GM23338 (cell line): ENCODE data around the gene ADAMTS17. TPM values are rescaled to one million over a fixed set of nuclear protein-coding genes. Genes with fewer than 3 reads are reported as not detected.

ENCODE experiments used
- ATAC-seq: fragments of 200-7000 bp; cut with Tn5 transposase; 3 replicates; pipeline ENCODE4 v1.9.1; 2020
- DNase-seq: peaks from one replicate; pipeline ENCODE4 v3.0.0-alpha.2; 2015; ENCODE audit warnings: low spot score
- H2AFZ ChIP-seq: fragments of 200-600 bp; sonication (generic); 2 replicates; pipeline ENCODE4 v1.8.0; 2016; ENCODE audit warnings: antibody characterized with exemption, mild to moderate bottlenecking, moderate library complexity
- H3F3A ChIP-seq: fragments of 200-600 bp; sonication (generic); replicated peaks from 2 replicates; pipeline ENCODE4 v1.8.0; 2017; ENCODE audit warnings: antibody characterized with exemption, mixed run types, low read depth
- H3K27ac ChIP-seq: fragments of 200-600 bp; sonication (generic); 2 replicates; pipeline ENCODE4 v1.6.1; 2016; ENCODE audit warnings: low read depth
- H3K27me3 ChIP-seq: fragments of 200-600 bp; sonication (generic); 2 replicates; pipeline ENCODE4 v1.8.0; 2016; ENCODE audit warnings: mild to moderate bottlenecking, mixed run types, moderate library complexity; ENCODE audit not compliant: insufficient read depth
- H3K36me3 ChIP-seq: fragments of 200-600 bp; sonication (generic); 2 replicates; pipeline ENCODE4 v1.8.0; 2016; ENCODE audit warnings: mild to moderate bottlenecking; ENCODE audit not compliant: insufficient read depth
- H3K4me1 ChIP-seq: fragments of 200-600 bp; sonication (generic); 2 replicates; pipeline ENCODE4 v1.8.0; 2016; ENCODE audit warnings: mild to moderate bottlenecking, moderate library complexity; ENCODE audit not compliant: insufficient read depth
- H3K4me2 ChIP-seq: fragments of 200-600 bp; sonication (generic); 2 replicates; pipeline ENCODE4 v1.7.1; 2017; ENCODE audit warnings: mixed run types
- H3K4me3 ChIP-seq: fragments of 200-600 bp; sonication (generic); 2 replicates; pipeline ENCODE4 v1.6.1; 2016; ENCODE audit warnings: mixed run types
- H3K79me2 ChIP-seq: fragments of 200-600 bp; sonication (generic); replicated peaks from 2 replicates; pipeline ENCODE4 v1.8.0; 2017; ENCODE audit warnings: mild to moderate bottlenecking; ENCODE audit not compliant: insufficient read depth
- H3K9me2 ChIP-seq: fragments of 200-600 bp; sonication (generic); 2 replicates; pipeline ENCODE4 v1.8.0; 2017; ENCODE audit not compliant: insufficient read depth
- H4K20me1 ChIP-seq: fragments of 200-600 bp; sonication (generic); replicated peaks from 2 replicates; pipeline ENCODE4 v1.8.0; 2017; ENCODE audit warnings: mild to moderate bottlenecking; ENCODE audit not compliant: insufficient read depth
- H3K27ac Mint-ChIP-seq: 2 replicates; pipeline ENCODE4 v1.8.0; 2020; ENCODE audit warnings: inconsistent platforms, mild to moderate bottlenecking, moderate library complexity, mixed read lengths
- H3K27me3 Mint-ChIP-seq: 3 replicates; pipeline ENCODE4 v1.8.0; 2022; ENCODE audit warnings: low read depth, mild to moderate bottlenecking, moderate library complexity, mixed read lengths, inconsistent platforms; ENCODE audit not compliant: insufficient read depth, poor library complexity
- H3K36me3 Mint-ChIP-seq: 3 replicates; pipeline ENCODE4 v1.8.0; 2021; ENCODE audit warnings: low read depth, mild to moderate bottlenecking, inconsistent platforms, moderate library complexity, mixed read lengths
- H3K4me1 Mint-ChIP-seq: 3 replicates; pipeline ENCODE4 v1.8.0; 2020; ENCODE audit warnings: mild to moderate bottlenecking, inconsistent platforms, mixed read lengths
- H3K4me3 Mint-ChIP-seq: 3 replicates; pipeline ENCODE4 v1.8.0; 2021; ENCODE audit warnings: moderate library complexity, mild to moderate bottlenecking, inconsistent platforms, mixed read lengths
- H3K9me3 Mint-ChIP-seq: 3 replicates; pipeline ENCODE4 v1.8.0; 2020; ENCODE audit warnings: moderate library complexity, mild to moderate bottlenecking, inconsistent platforms, mixed read lengths
- CREB1 ChIP-seq: fragments of 250-450 bp; sonication (Bioruptor Pico); IDR thresholded peaks from 2 replicates; pipeline ENCODE4 v1.5.0; 2020; ENCODE audit warnings: low read depth, mild to moderate bottlenecking, moderate library complexity
- CTCF ChIP-seq, 2 experiments: fragments of 200-600 bp in 1 of 2; sonication (generic) in 1 of 2; conservative IDR thresholded peaks; 2 replicates each; pipeline versions ENCODE4 v1.5.1 to v1.6.1; 2016 to 2017; ENCODE audit warnings: antibody characterized with exemption in 2 of 2, low read depth in 2 of 2, mild to moderate bottlenecking in 2 of 2, moderate library complexity in 1 of 2
- ZNF114 ChIP-seq: fragments of 250-450 bp; sonication (Bioruptor Pico); IDR thresholded peaks from 2 replicates; pipeline ENCODE4 v1.5.0; 2020; ENCODE audit warnings: mild to moderate bottlenecking, moderate library complexity
- polyA plus RNA-seq: library from polyadenylated mRNA; unstranded; fragments of >200 nt; fragmentation: Nextera tagmentation; extraction: Ambion mirVana; gene quantifications from 2 replicates; pipeline ENCODE4 v1.2.1, GENCODE V29; 2016
- total RNA-seq: library from RNA; depleted of rRNA; stranded (reverse); fragments of >200 nt; shearing (Covaris generic); gene quantifications from 2 replicates; pipeline ENCODE4 v1.2.3, GENCODE V29; 2014
- TF ChIP-seq, protein P1 (sequence below): fragments of 250-450 bp; sonication (Bioruptor Pico); IDR thresholded peaks from 2 replicates; pipeline ENCODE4 v1.5.0; 2020; ENCODE audit warnings: mild to moderate bottlenecking, moderate library complexity

Gene ADAMTS17
- total and polyA plus RNA-seq, 2 experiments from 2014 or later, result 0.60 to 3.8 TPM

DNA sequence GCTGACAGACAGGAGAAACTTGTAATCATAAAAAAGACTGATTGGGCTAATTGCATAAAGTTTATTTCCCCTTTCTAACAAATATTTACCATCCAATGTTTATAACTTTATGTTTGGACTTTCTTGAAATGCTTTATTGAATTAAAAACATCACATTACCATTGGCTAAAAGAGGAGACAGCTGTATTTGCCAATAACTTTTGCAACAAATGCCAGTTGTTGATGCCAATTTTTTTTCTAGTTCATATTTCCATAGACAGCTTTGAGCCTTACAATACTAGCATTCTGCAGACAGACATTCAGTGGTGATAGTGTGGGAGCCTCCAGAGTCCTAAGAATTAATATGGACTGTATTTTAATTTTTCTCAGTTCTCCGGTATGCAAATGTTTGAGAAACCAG, 198.4 kb downstream of the ADAMTS17 start (continued):
- TF ChIP-seq, protein P1, sequence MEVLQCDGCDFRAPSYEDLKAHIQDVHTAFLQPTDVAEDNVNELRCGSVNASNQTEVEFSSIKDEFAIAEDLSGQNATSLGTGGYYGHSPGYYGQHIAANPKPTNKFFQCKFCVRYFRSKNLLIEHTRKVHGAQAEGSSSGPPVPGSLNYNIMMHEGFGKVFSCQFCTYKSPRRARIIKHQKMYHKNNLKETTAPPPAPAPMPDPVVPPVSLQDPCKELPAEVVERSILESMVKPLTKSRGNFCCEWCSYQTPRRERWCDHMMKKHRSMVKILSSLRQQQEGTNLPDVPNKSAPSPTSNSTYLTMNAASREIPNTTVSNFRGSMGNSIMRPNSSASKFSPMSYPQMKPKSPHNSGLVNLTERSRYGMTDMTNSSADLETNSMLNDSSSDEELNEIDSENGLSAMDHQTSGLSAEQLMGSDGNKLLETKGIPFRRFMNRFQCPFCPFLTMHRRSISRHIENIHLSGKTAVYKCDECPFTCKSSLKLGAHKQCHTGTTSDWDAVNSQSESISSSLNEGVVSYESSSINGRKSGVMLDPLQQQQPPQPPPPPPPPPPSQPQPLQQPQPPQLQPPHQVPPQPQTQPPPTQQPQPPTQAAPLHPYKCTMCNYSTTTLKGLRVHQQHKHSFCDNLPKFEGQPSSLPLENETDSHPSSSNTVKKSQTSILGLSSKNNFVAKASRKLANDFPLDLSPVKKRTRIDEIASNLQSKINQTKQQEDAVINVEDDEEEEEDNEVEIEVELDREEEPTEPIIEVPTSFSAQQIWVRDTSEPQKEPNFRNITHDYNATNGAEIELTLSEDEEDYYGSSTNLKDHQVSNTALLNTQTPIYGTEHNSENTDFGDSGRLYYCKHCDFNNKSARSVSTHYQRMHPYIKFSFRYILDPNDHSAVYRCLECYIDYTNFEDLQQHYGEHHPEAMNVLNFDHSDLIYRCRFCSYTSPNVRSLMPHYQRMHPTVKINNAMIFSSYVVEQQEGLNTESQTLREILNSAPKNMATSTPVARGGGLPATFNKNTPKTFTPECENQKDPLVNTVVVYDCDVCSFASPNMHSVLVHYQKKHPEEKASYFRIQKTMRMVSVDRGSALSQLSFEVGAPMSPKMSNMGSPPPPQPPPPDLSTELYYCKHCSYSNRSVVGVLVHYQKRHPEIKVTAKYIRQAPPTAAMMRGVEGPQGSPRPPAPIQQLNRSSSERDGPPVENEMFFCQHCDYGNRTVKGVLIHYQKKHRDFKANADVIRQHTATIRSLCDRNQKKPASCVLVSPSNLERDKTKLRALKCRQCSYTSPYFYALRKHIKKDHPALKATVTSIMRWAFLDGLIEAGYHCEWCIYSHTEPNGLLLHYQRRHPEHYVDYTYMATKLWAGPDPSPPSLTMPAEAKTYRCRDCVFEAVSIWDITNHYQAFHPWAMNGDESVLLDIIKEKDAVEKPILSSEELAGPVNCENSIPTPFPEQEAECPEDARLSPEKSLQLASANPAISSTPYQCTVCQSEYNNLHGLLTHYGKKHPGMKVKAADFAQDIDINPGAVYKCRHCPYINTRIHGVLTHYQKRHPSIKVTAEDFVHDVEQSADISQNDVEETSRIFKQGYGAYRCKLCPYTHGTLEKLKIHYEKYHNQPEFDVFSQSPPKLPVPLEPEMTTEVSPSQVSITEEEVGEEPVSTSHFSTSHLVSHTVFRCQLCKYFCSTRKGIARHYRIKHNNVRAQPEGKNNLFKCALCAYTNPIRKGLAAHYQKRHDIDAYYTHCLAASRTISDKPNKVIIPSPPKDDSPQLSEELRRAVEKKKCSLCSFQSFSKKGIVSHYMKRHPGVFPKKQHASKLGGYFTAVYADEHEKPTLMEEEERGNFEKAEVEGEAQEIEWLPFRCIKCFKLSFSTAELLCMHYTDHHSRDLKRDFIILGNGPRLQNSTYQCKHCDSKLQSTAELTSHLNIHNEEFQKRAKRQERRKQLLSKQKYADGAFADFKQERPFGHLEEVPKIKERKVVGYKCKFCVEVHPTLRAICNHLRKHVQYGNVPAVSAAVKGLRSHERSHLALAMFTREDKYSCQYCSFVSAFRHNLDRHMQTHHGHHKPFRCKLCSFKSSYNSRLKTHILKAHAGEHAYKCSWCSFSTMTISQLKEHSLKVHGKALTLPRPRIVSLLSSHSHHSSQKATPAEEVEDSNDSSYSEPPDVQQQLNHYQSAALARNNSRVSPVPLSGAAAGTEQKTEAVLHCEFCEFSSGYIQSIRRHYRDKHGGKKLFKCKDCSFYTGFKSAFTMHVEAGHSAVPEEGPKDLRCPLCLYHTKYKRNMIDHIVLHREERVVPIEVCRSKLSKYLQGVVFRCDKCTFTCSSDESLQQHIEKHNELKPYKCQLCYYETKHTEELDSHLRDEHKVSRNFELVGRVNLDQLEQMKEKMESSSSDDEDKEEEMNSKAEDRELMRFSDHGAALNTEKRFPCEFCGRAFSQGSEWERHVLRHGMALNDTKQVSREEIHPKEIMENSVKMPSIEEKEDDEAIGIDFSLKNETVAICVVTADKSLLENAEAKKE, result no peak

GRCh38 chr15:100141311-100142001, 200.3 kb downstream of the ADAMTS17 start:
- no peaks in the 10 kb centered on the region for H3K36me3 Mint-ChIP-seq
- Histone ChIP-seq H3K9me2 (peaks cover 6% of the 10 kb centered on the region; the same call in 1 of the 2 replicates), H3K4me2 (no peak overlapping the region), H2AFZ (no peak overlapping the region), H3K27me3 (no peaks in the 10 kb centered on the region), H4K20me1 (no peaks in the 10 kb centered on the region), H3K4me3 (no peak overlapping the region), H3K79me2 (no peaks in the 10 kb centered on the region), H3F3A (no peaks in the 10 kb centered on the region), H3K36me3 (no peaks in the 10 kb centered on the region), H3K4me1 (no peaks in the 10 kb centered on the region), H3K27ac (no peak overlapping the region)
- H3K27me3 Mint-ChIP-seq, result peaks cover 2% of the 10 kb centered on the region
- DNase-seq (no peak), ATAC-seq (no peak)
- no peak for TF ChIP-seq ZNF114 (CRISPR knock-in tag)
- TF ChIP-seq CTCF (conservative IDR thresholded peaks at IDR 0.05; ENCODE audit: low read depth in 2 of 2), result no peak
- no peak for TF ChIP-seq CREB1
- H3K4me1 Mint-ChIP-seq, result no peaks in the 10 kb centered on the region
- no peak overlapping the region for H3K4me3 Mint-ChIP-seq
- peaks cover 6% of the 10 kb centered on the region; the same call in 2 of the 3 replicates for H3K9me3 Mint-ChIP-seq
- no peak overlapping the region for H3K27ac Mint-ChIP-seq
